HEK293 (cell line): ENCODE data around the gene LRRC23.
A peak's percentile ranks its signal among the peaks of the same experiment; 100 is the strongest.

ENCODE experiments used
- BCL11A ChIP-seq: fragments of 450-650 bp; formaldehyde crosslinking; IDR thresholded peaks from 2 replicates; pipeline ENCODE4 v1.5.1; 2016; ENCODE audit warnings: low read depth, missing biosample characterization, missing genetic modification characterization
- TSHZ1 ChIP-seq: fragments of 450-650 bp; formaldehyde crosslinking; IDR thresholded peaks from 2 replicates; pipeline ENCODE4 v1.5.1; 2016; ENCODE audit warnings: missing biosample characterization, missing genetic modification characterization, borderline replicate concordance
- WT1 ChIP-seq: fragments of 450-650 bp; formaldehyde crosslinking; IDR thresholded peaks from 2 replicates; pipeline ENCODE4 v1.5.1; 2016; ENCODE audit warnings: missing biosample characterization, missing genetic modification characterization
- ZFP69B ChIP-seq: fragments of 450-650 bp; formaldehyde crosslinking; IDR thresholded peaks from 2 replicates; pipeline ENCODE4 v1.5.1; 2016; ENCODE audit warnings: missing biosample characterization, missing genetic modification characterization
- ZNF140 ChIP-seq: fragments of 450-650 bp; formaldehyde crosslinking; IDR thresholded peaks from 2 replicates; pipeline ENCODE4 v1.5.1; 2016; ENCODE audit warnings: missing biosample characterization, missing genetic modification characterization
- ZNF169 ChIP-seq: fragments of 450-650 bp; formaldehyde crosslinking; IDR thresholded peaks from 2 replicates; pipeline ENCODE4 v1.5.1; 2016; ENCODE audit warnings: missing biosample characterization, missing genetic modification characterization
- ZNF18 ChIP-seq: fragments of 450-650 bp; formaldehyde crosslinking; IDR thresholded peaks from 2 replicates; pipeline ENCODE4 v1.5.1; 2016; ENCODE audit warnings: missing biosample characterization, missing genetic modification characterization
- ZNF24 ChIP-seq: fragments of 450-650 bp; formaldehyde crosslinking; IDR thresholded peaks from 2 replicates; pipeline ENCODE4 v1.5.1; 2016; ENCODE audit warnings: missing biosample characterization, missing genetic modification characterization
- ZNF274 ChIP-seq, 2 experiments: fragments of 200-500 bp in 1 of 2; fragments of 450-650 bp in 1 of 2; sonication (Bioruptor generic) in 1 of 2; formaldehyde crosslinking in 1 of 2; IDR thresholded peaks; 2 replicates each; pipeline versions ENCODE4 v1.5.1 to v1.6.1; 2014 to 2016; ENCODE audit warnings: borderline replicate concordance in 1 of 2, inconsistent platforms in 1 of 2, low read length in 1 of 2, missing biosample characterization in 1 of 2, missing genetic modification characterization in 1 of 2
- ZNF302 ChIP-seq: fragments of 450-650 bp; formaldehyde crosslinking; IDR thresholded peaks from 2 replicates; pipeline ENCODE4 v1.5.1; 2016; ENCODE audit warnings: missing biosample characterization, missing genetic modification characterization, low read depth
- ZNF449 ChIP-seq: fragments of 450-650 bp; formaldehyde crosslinking; IDR thresholded peaks from 2 replicates; pipeline ENCODE4 v1.5.1; 2017; ENCODE audit warnings: missing biosample characterization, mild to moderate bottlenecking, missing genetic modification characterization, moderate library complexity
- ZNF544 ChIP-seq: fragments of 450-650 bp; formaldehyde crosslinking; IDR thresholded peaks from 2 replicates; pipeline ENCODE4 v1.5.0; 2017; ENCODE audit warnings: missing biosample characterization, missing genetic modification characterization
- ZNF555 ChIP-seq: fragments of 450-650 bp; formaldehyde crosslinking; conservative IDR thresholded peaks from 2 replicates; pipeline ENCODE4 v1.5.1; 2017; ENCODE audit warnings: missing biosample characterization, mild to moderate bottlenecking, missing genetic modification characterization, inconsistent platforms
- ZNF558 ChIP-seq: fragments of 450-650 bp; formaldehyde crosslinking; IDR thresholded peaks from 2 replicates; pipeline ENCODE4 v1.5.1; 2016; ENCODE audit warnings: missing biosample characterization, missing genetic modification characterization
- ZNF629 ChIP-seq: fragments of 450-650 bp; formaldehyde crosslinking; IDR thresholded peaks from 2 replicates; pipeline ENCODE4 v1.5.1; 2017; ENCODE audit warnings: missing biosample characterization, missing genetic modification characterization
- ZNF701 ChIP-seq: fragments of 450-650 bp; formaldehyde crosslinking; IDR thresholded peaks from 2 replicates; pipeline ENCODE4 v1.5.1; 2016; ENCODE audit warnings: missing biosample characterization, missing genetic modification characterization
- ZNF785 ChIP-seq: fragments of 450-650 bp; formaldehyde crosslinking; IDR thresholded peaks from 2 replicates; pipeline ENCODE4 v1.5.1; 2016; ENCODE audit warnings: missing biosample characterization, missing genetic modification characterization
- TF ChIP-seq, protein P1 (sequence below): fragments of 450-650 bp; formaldehyde crosslinking; IDR thresholded peaks from 2 replicates; pipeline ENCODE4 v1.5.1; 2016; ENCODE audit warnings: missing biosample characterization, missing genetic modification characterization
- TF ChIP-seq, protein P2 (sequence below): fragments of 450-650 bp; formaldehyde crosslinking; IDR thresholded peaks from 2 replicates; pipeline ENCODE4 v1.5.1; 2016; ENCODE audit warnings: missing biosample characterization, missing genetic modification characterization
- TF ChIP-seq, protein P3 (sequence below): fragments of 450-650 bp; formaldehyde crosslinking; IDR thresholded peaks from 2 replicates; pipeline ENCODE4 v1.5.1; 2016; ENCODE audit warnings: missing biosample characterization, missing genetic modification characterization
- TF ChIP-seq, protein P4 (sequence below): fragments of 450-650 bp; formaldehyde crosslinking; IDR thresholded peaks from 2 replicates; pipeline ENCODE4 v1.5.1; 2016; ENCODE audit warnings: missing biosample characterization, missing genetic modification characterization

The LRRC23 gene

GRCh38 chr12:6890789-6891645 is 13.6 kb upstream of the LRRC23 start (continued):
- no peak for TF ChIP-seq TSHZ1
- no peak for TF ChIP-seq ZNF18 (tag by site-specific recombination)
- TF ChIP-seq, protein P1, sequence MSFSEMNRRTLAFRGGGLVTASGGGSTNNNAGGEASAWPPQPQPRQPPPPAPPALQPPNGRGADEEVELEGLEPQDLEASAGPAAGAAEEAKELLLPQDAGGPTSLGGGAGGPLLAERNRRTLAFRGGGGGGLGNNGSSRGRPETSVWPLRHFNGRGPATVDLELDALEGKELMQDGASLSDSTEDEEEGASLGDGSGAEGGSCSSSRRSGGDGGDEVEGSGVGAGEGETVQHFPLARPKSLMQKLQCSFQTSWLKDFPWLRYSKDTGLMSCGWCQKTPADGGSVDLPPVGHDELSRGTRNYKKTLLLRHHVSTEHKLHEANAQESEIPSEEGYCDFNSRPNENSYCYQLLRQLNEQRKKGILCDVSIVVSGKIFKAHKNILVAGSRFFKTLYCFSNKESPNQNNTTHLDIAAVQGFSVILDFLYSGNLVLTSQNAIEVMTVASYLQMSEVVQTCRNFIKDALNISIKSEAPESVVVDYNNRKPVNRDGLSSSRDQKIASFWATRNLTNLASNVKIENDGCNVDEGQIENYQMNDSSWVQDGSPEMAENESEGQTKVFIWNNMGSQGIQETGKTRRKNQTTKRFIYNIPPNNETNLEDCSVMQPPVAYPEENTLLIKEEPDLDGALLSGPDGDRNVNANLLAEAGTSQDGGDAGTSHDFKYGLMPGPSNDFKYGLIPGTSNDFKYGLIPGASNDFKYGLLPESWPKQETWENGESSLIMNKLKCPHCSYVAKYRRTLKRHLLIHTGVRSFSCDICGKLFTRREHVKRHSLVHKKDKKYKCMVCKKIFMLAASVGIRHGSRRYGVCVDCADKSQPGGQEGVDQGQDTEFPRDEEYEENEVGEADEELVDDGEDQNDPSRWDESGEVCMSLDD (tag by site-specific recombination), result no peak
- TF ChIP-seq ZNF555 (tag by site-specific recombination), result no peak
- no peak for TF ChIP-seq ZNF169 (tag by site-specific recombination)
- no peak for TF ChIP-seq ZFP69B (tag by site-specific recombination)
- TF ChIP-seq, protein P2, sequence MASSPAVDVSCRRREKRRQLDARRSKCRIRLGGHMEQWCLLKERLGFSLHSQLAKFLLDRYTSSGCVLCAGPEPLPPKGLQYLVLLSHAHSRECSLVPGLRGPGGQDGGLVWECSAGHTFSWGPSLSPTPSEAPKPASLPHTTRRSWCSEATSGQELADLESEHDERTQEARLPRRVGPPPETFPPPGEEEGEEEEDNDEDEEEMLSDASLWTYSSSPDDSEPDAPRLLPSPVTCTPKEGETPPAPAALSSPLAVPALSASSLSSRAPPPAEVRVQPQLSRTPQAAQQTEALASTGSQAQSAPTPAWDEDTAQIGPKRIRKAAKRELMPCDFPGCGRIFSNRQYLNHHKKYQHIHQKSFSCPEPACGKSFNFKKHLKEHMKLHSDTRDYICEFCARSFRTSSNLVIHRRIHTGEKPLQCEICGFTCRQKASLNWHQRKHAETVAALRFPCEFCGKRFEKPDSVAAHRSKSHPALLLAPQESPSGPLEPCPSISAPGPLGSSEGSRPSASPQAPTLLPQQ (tag by site-specific recombination), result no peak; the same call in 1 of the 2 replicates
- TF ChIP-seq, protein P3, sequence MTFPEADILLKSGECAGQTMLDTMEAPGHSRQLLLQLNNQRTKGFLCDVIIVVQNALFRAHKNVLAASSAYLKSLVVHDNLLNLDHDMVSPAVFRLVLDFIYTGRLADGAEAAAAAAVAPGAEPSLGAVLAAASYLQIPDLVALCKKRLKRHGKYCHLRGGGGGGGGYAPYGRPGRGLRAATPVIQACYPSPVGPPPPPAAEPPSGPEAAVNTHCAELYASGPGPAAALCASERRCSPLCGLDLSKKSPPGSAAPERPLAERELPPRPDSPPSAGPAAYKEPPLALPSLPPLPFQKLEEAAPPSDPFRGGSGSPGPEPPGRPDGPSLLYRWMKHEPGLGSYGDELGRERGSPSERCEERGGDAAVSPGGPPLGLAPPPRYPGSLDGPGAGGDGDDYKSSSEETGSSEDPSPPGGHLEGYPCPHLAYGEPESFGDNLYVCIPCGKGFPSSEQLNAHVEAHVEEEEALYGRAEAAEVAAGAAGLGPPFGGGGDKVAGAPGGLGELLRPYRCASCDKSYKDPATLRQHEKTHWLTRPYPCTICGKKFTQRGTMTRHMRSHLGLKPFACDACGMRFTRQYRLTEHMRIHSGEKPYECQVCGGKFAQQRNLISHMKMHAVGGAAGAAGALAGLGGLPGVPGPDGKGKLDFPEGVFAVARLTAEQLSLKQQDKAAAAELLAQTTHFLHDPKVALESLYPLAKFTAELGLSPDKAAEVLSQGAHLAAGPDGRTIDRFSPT (tag by site-specific recombination), result peak; percentile 91
- TF ChIP-seq ZNF544 (tag by site-specific recombination), result no peak
- no peak for TF ChIP-seq ZNF701
- no peak for TF ChIP-seq BCL11A
- TF ChIP-seq WT1 (tag by site-specific recombination), result peak; percentile 19; the same call in 1 of the 2 replicates
- peak; percentile 51; the same call in 1 of the 2 replicates for TF ChIP-seq ZNF24 (tag by site-specific recombination)
- TF ChIP-seq ZNF785 (tag by site-specific recombination), result no peak
- TF ChIP-seq ZNF629 (tag by site-specific recombination), result peak; percentile 69
- no peak for TF ChIP-seq ZNF274 (IDR thresholded peaks at IDR 0.05; ENCODE audit: low read length)
- TF ChIP-seq ZNF274 (tag by site-specific recombination; IDR thresholded peaks at IDR 0.05; ENCODE audit: borderline replicate concordance), result no peak
- TF ChIP-seq ZNF302, result no peak
- no peak; the same call in 1 of the 2 replicates for TF ChIP-seq ZNF449 (tag by site-specific recombination)
- no peak for TF ChIP-seq ZNF558
- no peak for TF ChIP-seq ZNF140
- TF ChIP-seq, protein P4, sequence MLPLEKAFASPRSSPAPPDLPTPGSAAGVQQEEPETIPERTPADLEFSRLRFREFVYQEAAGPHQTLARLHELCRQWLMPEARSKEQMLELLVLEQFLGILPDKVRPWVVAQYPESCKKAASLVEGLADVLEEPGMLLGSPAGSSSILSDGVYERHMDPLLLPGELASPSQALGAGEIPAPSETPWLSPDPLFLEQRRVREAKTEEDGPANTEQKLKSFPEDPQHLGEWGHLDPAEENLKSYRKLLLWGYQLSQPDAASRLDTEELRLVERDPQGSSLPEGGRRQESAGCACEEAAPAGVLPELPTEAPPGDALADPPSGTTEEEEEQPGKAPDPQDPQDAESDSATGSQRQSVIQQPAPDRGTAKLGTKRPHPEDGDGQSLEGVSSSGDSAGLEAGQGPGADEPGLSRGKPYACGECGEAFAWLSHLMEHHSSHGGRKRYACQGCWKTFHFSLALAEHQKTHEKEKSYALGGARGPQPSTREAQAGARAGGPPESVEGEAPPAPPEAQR (tag by site-specific recombination), result no peak
